ENCODE measurements around the gene POLR2B. TPM values are rescaled to one million over a fixed set of nuclear protein-coding genes. Genes with fewer than 3 reads are reported as not detected.
A peak's percentile ranks its signal among the peaks of the same experiment; 100 is the strongest.

POLR2B gene
- total RNA-seq, 2 experiments from 2014 or later: 106 to 144 TPM

DNA sequence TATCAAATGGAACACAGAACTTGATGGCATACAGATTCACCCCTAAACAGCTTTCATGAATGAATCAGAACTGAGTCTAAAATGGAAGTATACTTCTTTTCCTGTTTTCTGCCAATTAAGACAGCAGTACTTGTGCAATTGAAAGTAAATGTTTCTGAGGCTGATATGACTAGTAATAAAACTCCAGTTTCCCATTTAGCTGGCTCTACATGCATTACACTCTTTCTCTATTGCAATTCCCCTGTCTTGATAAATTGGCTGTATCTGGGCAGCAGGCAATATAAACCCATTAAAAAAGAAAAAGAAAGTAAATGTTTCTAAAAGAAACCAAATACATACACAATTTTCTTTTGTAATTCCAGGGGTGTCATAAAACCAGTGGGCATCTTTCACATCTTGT is 5.9 kb upstream of the POLR2B start:
- no peak overlapping the region for H2AFZ ChIP-seq (ENCODE audit: low read length)
- no peak overlapping the region for H3K4me2 ChIP-seq (ENCODE audit: low read length)
- H4K20me1 ChIP-seq (ENCODE audit: insufficient read depth, low read length): peaks cover 11% of the 10 kb centered on the region; the same call in 1 of the 2 replicates
- no peak for TF ChIP-seq EZH2phosphoT487 (IDR thresholded peaks at IDR 0.05; ENCODE audit: borderline replicate concordance, low read depth, low read length)
- TF ChIP-seq, protein P1, sequence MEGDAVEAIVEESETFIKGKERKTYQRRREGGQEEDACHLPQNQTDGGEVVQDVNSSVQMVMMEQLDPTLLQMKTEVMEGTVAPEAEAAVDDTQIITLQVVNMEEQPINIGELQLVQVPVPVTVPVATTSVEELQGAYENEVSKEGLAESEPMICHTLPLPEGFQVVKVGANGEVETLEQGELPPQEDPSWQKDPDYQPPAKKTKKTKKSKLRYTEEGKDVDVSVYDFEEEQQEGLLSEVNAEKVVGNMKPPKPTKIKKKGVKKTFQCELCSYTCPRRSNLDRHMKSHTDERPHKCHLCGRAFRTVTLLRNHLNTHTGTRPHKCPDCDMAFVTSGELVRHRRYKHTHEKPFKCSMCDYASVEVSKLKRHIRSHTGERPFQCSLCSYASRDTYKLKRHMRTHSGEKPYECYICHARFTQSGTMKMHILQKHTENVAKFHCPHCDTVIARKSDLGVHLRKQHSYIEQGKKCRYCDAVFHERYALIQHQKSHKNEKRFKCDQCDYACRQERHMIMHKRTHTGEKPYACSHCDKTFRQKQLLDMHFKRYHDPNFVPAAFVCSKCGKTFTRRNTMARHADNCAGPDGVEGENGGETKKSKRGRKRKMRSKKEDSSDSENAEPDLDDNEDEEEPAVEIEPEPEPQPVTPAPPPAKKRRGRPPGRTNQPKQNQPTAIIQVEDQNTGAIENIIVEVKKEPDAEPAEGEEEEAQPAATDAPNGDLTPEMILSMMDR (conservative IDR thresholded peaks at IDR 0.05; ENCODE audit: low read length): no peak
- H3K4me3 ChIP-seq (ENCODE audit: low read depth, low read length, poor library complexity, severe bottlenecking): no peak overlapping the region
- no peaks in the 10 kb centered on the region for H3K9me2 ChIP-seq (ENCODE audit: insufficient read depth, low read length)
- peaks cover 85% of the 10 kb centered on the region for H3K36me3 ChIP-seq (ENCODE audit: insufficient read depth, low read length)
- no peak overlapping the region for H3K27ac ChIP-seq (ENCODE audit: low read depth, low read length, poor library complexity, severe bottlenecking)
- ChIA-PET CTCF (ENCODE audit: unreplicated experiment) (no interaction called here), POLR2A (interaction anchor here (8.5 kb wide), 1 partner anchor 8 kb away, joined by 53 read pairs; no protein-coding TSS in a partner anchor)
- DNase-seq (ENCODE audit: low spot score): no peak
- peaks cover 19% of the 10 kb centered on the region for H3K9me3 ChIP-seq (ENCODE audit: low read length)
- intact Hi-C loops (cut with micrococcal nuclease; ENCODE audit: unreplicated experiment): loop anchor here (10.0 kb wide), 2 partner anchors 588 to 928 kb away; partner anchors contain the start of gene AASDH
- H3K4me1 ChIP-seq (ENCODE audit: insufficient read depth, low read length, poor library complexity, severe bottlenecking): peaks cover 9% of the 10 kb centered on the region
- H3K79me2 ChIP-seq (ENCODE audit: insufficient read depth, low read depth, low read length): peaks cover 51% of the 10 kb centered on the region
- no TSS peak for BruUV-seq (replicated peaks)

DNA sequence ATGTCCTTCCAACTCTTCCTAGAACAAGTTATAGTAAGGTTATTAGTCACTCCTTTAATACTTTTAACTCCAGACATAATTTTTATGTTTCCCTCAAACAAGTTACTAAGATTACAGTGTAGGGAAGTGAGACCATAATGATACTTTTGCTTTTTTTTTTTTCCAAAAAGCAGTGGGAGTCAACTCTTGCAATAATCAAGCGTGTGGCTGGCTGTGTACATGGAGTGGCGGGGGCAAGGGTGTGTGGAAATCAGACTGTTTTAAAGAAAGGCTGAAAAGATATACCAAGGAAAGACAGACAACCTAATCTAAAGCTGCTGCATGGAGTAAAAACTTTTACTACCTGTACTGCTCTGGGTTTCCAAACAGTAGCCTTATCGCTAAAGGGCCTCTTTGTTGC is 5.4 kb upstream of the POLR2B start:
- Histone ChIP-seq H3K9me2 (ENCODE audit: insufficient read depth, low read length) (no peaks in the 10 kb centered on the region), H2AFZ (ENCODE audit: low read length) (no peak overlapping the region), H3K4me2 (ENCODE audit: low read length) (no peak overlapping the region), H3K9me3 (ENCODE audit: low read length) (peaks cover 19% of the 10 kb centered on the region), H3K27ac (ENCODE audit: low read depth, low read length, poor library complexity, severe bottlenecking) (no peak overlapping the region), H3K79me2 (ENCODE audit: insufficient read depth, low read depth, low read length) (peaks cover 52% of the 10 kb centered on the region), H3K4me1 (ENCODE audit: insufficient read depth, low read length, poor library complexity, severe bottlenecking) (peaks cover 9% of the 10 kb centered on the region), H3K4me3 (ENCODE audit: low read depth, low read length, poor library complexity, severe bottlenecking) (no peak overlapping the region), H4K20me1 (ENCODE audit: insufficient read depth, low read length) (peaks cover 11% of the 10 kb centered on the region; the same call in 1 of the 2 replicates), H3K36me3 (ENCODE audit: insufficient read depth, low read length) (peaks cover 80% of the 10 kb centered on the region)
- intact Hi-C loops (cut with micrococcal nuclease; ENCODE audit: unreplicated experiment): loop anchor here (10.0 kb wide), 2 partner anchors 589 to 929 kb away; partner anchors contain the start of gene AASDH
- POLR2A ChIA-PET: interaction anchor here (8.5 kb wide), 1 partner anchor 9 kb away, joined by 53 read pairs; no protein-coding TSS in a partner anchor
- no TSS peak for BruUV-seq (replicated peaks)
- CTCF ChIA-PET (ENCODE audit: unreplicated experiment): no interaction called here
- TF ChIP-seq, protein P1 (conservative IDR thresholded peaks at IDR 0.05; ENCODE audit: low read length): no peak
- TF ChIP-seq EZH2phosphoT487 (IDR thresholded peaks at IDR 0.05; ENCODE audit: borderline replicate concordance, low read depth, low read length): no peak
- DNase-seq (ENCODE audit: low spot score): no peak

GRCh38 chr4:56976283-56976836 is 2.3 kb upstream of the POLR2B start:
- Histone ChIP-seq H3K9me3 (ENCODE audit: low read length) (peaks cover 19% of the 10 kb centered on the region), H3K9me2 (ENCODE audit: insufficient read depth, low read length) (no peaks in the 10 kb centered on the region), H3K27ac (ENCODE audit: low read depth, low read length, poor library complexity, severe bottlenecking) (no peak overlapping the region), H3K36me3 (ENCODE audit: insufficient read depth, low read length) (peaks cover 70% of the 10 kb centered on the region), H4K20me1 (ENCODE audit: insufficient read depth, low read length) (peaks cover 30% of the 10 kb centered on the region), H3K4me2 (ENCODE audit: low read length) (peak overlapping the region; percentile 88), H3K4me3 (ENCODE audit: low read depth, low read length, poor library complexity, severe bottlenecking) (peak overlapping the region; percentile 98), H2AFZ (ENCODE audit: low read length) (no peak overlapping the region), H3K4me1 (ENCODE audit: insufficient read depth, low read length, poor library complexity, severe bottlenecking) (peaks cover 24% of the 10 kb centered on the region), H3K79me2 (ENCODE audit: insufficient read depth, low read depth, low read length) (peaks cover 78% of the 10 kb centered on the region)
- peak; percentile 7 for DNase-seq (ENCODE audit: low spot score)
- POLR2A ChIA-PET: interaction anchor here (1.0 to 8.5 kb wide), 7 partner anchors 12 to 581 kb away, joined by 3 to 53 read pairs (median 12); partner anchors contain the start of genes PAICS, PPAT and REST
- BruUV-seq (replicated peaks): no TSS peak
- CTCF ChIA-PET (ENCODE audit: unreplicated experiment): no interaction called here
- TF ChIP-seq EZH2phosphoT487 (IDR thresholded peaks at IDR 0.05; ENCODE audit: borderline replicate concordance, low read depth, low read length): no peak
- TF ChIP-seq, protein P1 (conservative IDR thresholded peaks at IDR 0.05; ENCODE audit: low read length): no peak
- intact Hi-C loops (cut with micrococcal nuclease; ENCODE audit: unreplicated experiment): loop anchor here (5.0 to 10.0 kb wide), 3 partner anchors 539 to 932 kb away; partner anchors contain the start of genes AASDH, PAICS and PPAT

Measured in OCI-LY7 (cell line).